ENCODE measurements around the gene FBXW8. TPM values are rescaled to one million over a fixed set of nuclear protein-coding genes. Genes with fewer than 3 reads are reported as not detected.

Gene FBXW8
- total RNA-seq, 1 experiment from 2014 or later, result 15.3 TPM

DNA sequence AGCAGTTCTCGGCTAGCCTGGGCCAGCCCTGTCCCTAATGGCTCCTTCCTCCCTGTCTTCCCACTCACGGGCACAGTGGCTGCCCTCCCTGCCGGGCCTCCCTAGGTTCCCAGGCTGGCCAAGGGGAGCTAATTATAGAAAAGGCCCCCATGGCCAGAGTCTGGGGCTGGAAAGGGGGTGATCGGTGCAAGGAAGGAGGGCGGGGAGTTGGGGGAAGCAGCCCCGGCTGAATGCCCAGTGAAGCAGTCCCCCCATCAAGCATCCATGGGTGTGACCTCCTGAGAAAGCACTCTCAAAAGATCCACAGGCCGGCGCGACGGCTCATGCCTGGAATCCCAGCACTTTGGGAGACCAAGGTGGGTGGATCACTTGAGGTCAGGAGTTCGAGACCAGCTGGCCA is 133.6 kb downstream of the FBXW8 start:
- H3K23ac ChIP-seq (ENCODE audit: insufficient read length, low read depth, low read length), result no peak overlapping the region
- no peak overlapping the region for H2BK20ac ChIP-seq (ENCODE audit: low read depth, low read length, poor library complexity, severe bottlenecking)
- no peak overlapping the region for H3K27ac ChIP-seq (ENCODE audit: insufficient read length, low read depth, low read length)
- WGBS (ENCODE audit: extremely low coverage, insufficient read length, low lambda C conversion rate), result no CpG with 5 or more reads among the region's 11 CpGs
- no peaks in the 10 kb centered on the region for H3K9me3 ChIP-seq (ENCODE audit: control insufficient read depth, low read depth, low read length)
- H3K9ac ChIP-seq (ENCODE audit: extremely low read depth, insufficient read length, low read length), result no peak overlapping the region
- no peak overlapping the region for H3K56ac ChIP-seq (ENCODE audit: insufficient read length, low read depth, low read length)
- no peaks in the 10 kb centered on the region for H4K20me1 ChIP-seq (ENCODE audit: control insufficient read depth, insufficient read depth, insufficient read length)
- H3K27me3 ChIP-seq (ENCODE audit: insufficient read depth, low read length), result no peaks in the 10 kb centered on the region
- Mint-ChIP-seq H3K4me3 (no peak overlapping the region), H3K27ac (no peak overlapping the region), H3K9me3 (no peaks in the 10 kb centered on the region), H3K27me3 (ENCODE audit: low read depth) (no peaks in the 10 kb centered on the region; the same call in none of the 2 replicates), H3K36me3 (ENCODE audit: insufficient read depth in 1 of 3, low read depth in 3 of 3) (no peaks in the 10 kb centered on the region; a peak in 1 of 7 replicates), H3K4me1 (peaks cover 28 to 44% of the 10 kb centered on the region in 2 experiments)
- TF ChIP-seq, protein P1, sequence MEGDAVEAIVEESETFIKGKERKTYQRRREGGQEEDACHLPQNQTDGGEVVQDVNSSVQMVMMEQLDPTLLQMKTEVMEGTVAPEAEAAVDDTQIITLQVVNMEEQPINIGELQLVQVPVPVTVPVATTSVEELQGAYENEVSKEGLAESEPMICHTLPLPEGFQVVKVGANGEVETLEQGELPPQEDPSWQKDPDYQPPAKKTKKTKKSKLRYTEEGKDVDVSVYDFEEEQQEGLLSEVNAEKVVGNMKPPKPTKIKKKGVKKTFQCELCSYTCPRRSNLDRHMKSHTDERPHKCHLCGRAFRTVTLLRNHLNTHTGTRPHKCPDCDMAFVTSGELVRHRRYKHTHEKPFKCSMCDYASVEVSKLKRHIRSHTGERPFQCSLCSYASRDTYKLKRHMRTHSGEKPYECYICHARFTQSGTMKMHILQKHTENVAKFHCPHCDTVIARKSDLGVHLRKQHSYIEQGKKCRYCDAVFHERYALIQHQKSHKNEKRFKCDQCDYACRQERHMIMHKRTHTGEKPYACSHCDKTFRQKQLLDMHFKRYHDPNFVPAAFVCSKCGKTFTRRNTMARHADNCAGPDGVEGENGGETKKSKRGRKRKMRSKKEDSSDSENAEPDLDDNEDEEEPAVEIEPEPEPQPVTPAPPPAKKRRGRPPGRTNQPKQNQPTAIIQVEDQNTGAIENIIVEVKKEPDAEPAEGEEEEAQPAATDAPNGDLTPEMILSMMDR (conservative IDR thresholded peaks at IDR 0.05), result no peak
- H3T11ph ChIP-seq (ENCODE audit: low read length), result no peak overlapping the region
- no peak overlapping the region for H3K4me2 ChIP-seq (ENCODE audit: insufficient read depth, insufficient read length, low read length)
- H4K5ac ChIP-seq (ENCODE audit: insufficient read length, low read depth, low read length), result no peak overlapping the region
- peaks cover 7% of the 10 kb centered on the region; the same call in 1 of the 2 replicates for H3K4me1 ChIP-seq (ENCODE audit: insufficient read depth, low read length)
- H2BK120ac ChIP-seq (ENCODE audit: low read depth, low read length, poor library complexity, severe bottlenecking), result no peak overlapping the region
- no peak overlapping the region for H2AK5ac ChIP-seq (ENCODE audit: insufficient read length, low read length)
- no peaks in the 10 kb centered on the region for H3K79me2 ChIP-seq (ENCODE audit: insufficient read depth, low read length)
- DNase-seq, result no peak
- no peak overlapping the region for H2BK15ac ChIP-seq (ENCODE audit: low read depth, low read length)
- H2BK12ac ChIP-seq (ENCODE audit: insufficient read length, low read depth, low read length), result no peak overlapping the region
- H3K14ac ChIP-seq (ENCODE audit: insufficient read depth, low read length), result no peak overlapping the region
- no peak overlapping the region for H2BK5ac ChIP-seq (ENCODE audit: insufficient read length, low read length)
- no peak overlapping the region for H3K4ac ChIP-seq (ENCODE audit: low read depth, low read length)
- H4K8ac ChIP-seq (replicated peaks; ENCODE audit: insufficient read length, low read depth, low read length), result no peak overlapping the region
- peaks cover 3% of the 10 kb centered on the region for H3K23me2 ChIP-seq (ENCODE audit: insufficient read length, low read depth, low read length, poor library complexity, severe bottlenecking)
- no peak overlapping the region for H3K18ac ChIP-seq (ENCODE audit: insufficient read length, low read depth, low read length)
- H3K79me1 ChIP-seq (ENCODE audit: insufficient read depth, low read depth, low read length, poor library complexity, severe bottlenecking), result no peaks in the 10 kb centered on the region
- no peak overlapping the region for H2AFZ ChIP-seq (ENCODE audit: low read length)
- no peak overlapping the region for H4K91ac ChIP-seq (ENCODE audit: insufficient read length, low read depth, low read length)
